AG10803 (cell line): ENCODE measurements around the gene CDK6.

Source experiments
- DNase-seq: peaks from one replicate; pipeline ENCODE4 v3.0.0; 2010; ENCODE audit warnings: low read depth
- H3K4me3 ChIP-seq: 2 replicates; pipeline ENCODE4 v1.5.1; 2011; ENCODE audit warnings: mild to moderate bottlenecking, low read length, control low read depth
- CTCF ChIP-seq: conservative IDR thresholded peaks from 2 replicates; pipeline ENCODE4 v1.5.1; 2011; ENCODE audit warnings: mild to moderate bottlenecking, low read length, control low read depth, inconsistent platforms

CDK6 gene

GRCh38 chr7:92856436-92856835 is 20.1 kb upstream of the CDK6 start:
- TF ChIP-seq CTCF, result no peak
- no peak overlapping the region for H3K4me3 ChIP-seq
- DNase-seq, result no peak

GRCh38 chr7:92854501-92855238 is 18.3 kb upstream of the CDK6 start:
- no peak for DNase-seq
- TF ChIP-seq CTCF, result no peak
- H3K4me3 ChIP-seq, result no peak overlapping the region

GRCh38 chr7:92851732-92852131 is 15.4 kb upstream of the CDK6 start:
- no peak overlapping the region for H3K4me3 ChIP-seq
- peak; percentile 23 for DNase-seq
- no peak for TF ChIP-seq CTCF

GRCh38 chr7:92850516-92850915 is 14.1 kb upstream of the CDK6 start:
- DNase-seq, result peak; percentile 65
- TF ChIP-seq CTCF, result no peak
- no peak overlapping the region for H3K4me3 ChIP-seq

- no peak for DNase-seq
- TF ChIP-seq CTCF, result no peak
- H3K4me3 ChIP-seq, result no peak overlapping the region
Measured at GRCh38 chr7:92849322-92849721, 12.9 kb upstream of the CDK6 start.

- no peak for DNase-seq
- no peak for TF ChIP-seq CTCF
Measured at GRCh38 chr7:92848851-92849250, 12.5 kb upstream of the CDK6 start.

GRCh38 chr7:92848441-92848840 is 12.1 kb upstream of the CDK6 start:
- no peak for TF ChIP-seq CTCF
- H3K4me3 ChIP-seq, result no peak overlapping the region
- no peak for DNase-seq

More at GRCh38 chr7:92848851-92849250, 12.5 kb upstream of the CDK6 start:
- H3K4me3 ChIP-seq, result no peak overlapping the region
